IMR-90 (cell line): ENCODE measurements around the gene ZNF565.

ENCODE experiments used
- BHLHE40 ChIP-seq: fragments of 150-350 bp; IDR thresholded peaks from 2 replicates; pipeline ENCODE4 v1.6.1; 2016; ENCODE audit warnings: mild to moderate bottlenecking, low read depth, low read length
- CEBPB ChIP-seq: IDR thresholded peaks from 2 replicates; pipeline ENCODE4 v1.6.1; 2012; ENCODE audit warnings: low read depth, low read length, improper control_type of control experiment
- CHD1 ChIP-seq: IDR thresholded peaks from 2 replicates; pipeline ENCODE4 v1.6.1; 2012; ENCODE audit warnings: low read depth, low read length, improper control_type of control experiment
- CTCF ChIP-seq: conservative IDR thresholded peaks from 2 replicates; pipeline ENCODE4 v1.5.1; 2012; ENCODE audit warnings: mild to moderate bottlenecking, low read depth, low read length, improper control_type of control experiment
- FOS ChIP-seq: fragments of 150-350 bp; IDR thresholded peaks from 2 replicates; pipeline ENCODE4 v1.6.1; 2016; ENCODE audit warnings: low read depth, low read length
- MAFK ChIP-seq: IDR thresholded peaks from 2 replicates; pipeline ENCODE4 v1.6.1; 2012; ENCODE audit warnings: low read depth, low read length, improper control_type of control experiment
- MXI1 ChIP-seq: IDR thresholded peaks from 2 replicates; pipeline ENCODE4 v1.6.1; 2012; ENCODE audit warnings: low read depth, mild to moderate bottlenecking, low read length, moderate library complexity, borderline replicate concordance
- POLR2A ChIP-seq: IDR thresholded peaks from 2 replicates; pipeline ENCODE4 v1.6.1; 2012; ENCODE audit warnings: mild to moderate bottlenecking, low read depth, low read length
- RAD21 ChIP-seq: IDR thresholded peaks from 2 replicates; pipeline ENCODE4 v1.6.1; 2012; ENCODE audit warnings: low read length, improper control_type of control experiment
- TF ChIP-seq, protein P1 (sequence below): fragments of 150-350 bp; IDR thresholded peaks from 2 replicates; pipeline ENCODE4 v1.6.1; 2017; ENCODE audit warnings: mild to moderate bottlenecking, antibody characterized with exemption, low read length, low read depth

- no peak for TF ChIP-seq MAFK
- TF ChIP-seq CTCF = no peak
- TF ChIP-seq POLR2A = no peak
- TF ChIP-seq MXI1 = no peak
- no peak for TF ChIP-seq FOS
- TF ChIP-seq BHLHE40 = no peak
- no peak for TF ChIP-seq CEBPB
- no peak for TF ChIP-seq RAD21
- no peak for TF ChIP-seq CHD1
- TF ChIP-seq, protein P1, sequence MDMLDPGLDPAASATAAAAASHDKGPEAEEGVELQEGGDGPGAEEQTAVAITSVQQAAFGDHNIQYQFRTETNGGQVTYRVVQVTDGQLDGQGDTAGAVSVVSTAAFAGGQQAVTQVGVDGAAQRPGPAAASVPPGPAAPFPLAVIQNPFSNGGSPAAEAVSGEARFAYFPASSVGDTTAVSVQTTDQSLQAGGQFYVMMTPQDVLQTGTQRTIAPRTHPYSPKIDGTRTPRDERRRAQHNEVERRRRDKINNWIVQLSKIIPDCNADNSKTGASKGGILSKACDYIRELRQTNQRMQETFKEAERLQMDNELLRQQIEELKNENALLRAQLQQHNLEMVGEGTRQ = no peak
Measured at GRCh38 chr19:36150586-36150985, 63.9 kb downstream of the ZNF565 start.
